GM12878 (cell line): ENCODE measurements around the gene ITPR3.

Experiments
- ATF2 ChIP-seq: IDR thresholded peaks from 2 replicates; pipeline ENCODE4 v1.6.1; 2012; ENCODE audit warnings: low read length, inconsistent platforms
- BCL11A ChIP-seq: IDR thresholded peaks from 2 replicates; pipeline ENCODE4 v1.6.1; 2011; ENCODE audit warnings: low read depth, low read length
- EZH2 ChIP-seq: IDR thresholded peaks from 2 replicates; pipeline ENCODE4 v1.6.1; 2012; ENCODE audit warnings: low read depth, mild to moderate bottlenecking, control low read depth, inconsistent platforms, low read length, borderline replicate concordance; ENCODE audit not compliant: control insufficient read depth
- GABPA ChIP-seq: IDR thresholded peaks from 2 replicates; pipeline ENCODE4 v1.6.1; 2014; ENCODE audit warnings: antibody characterized with exemption, low read depth, mild to moderate bottlenecking, inconsistent platforms
- MEF2A ChIP-seq: IDR thresholded peaks from 2 replicates; pipeline ENCODE4 v1.6.1; 2011; ENCODE audit warnings: low read depth, mild to moderate bottlenecking, low read length, moderate library complexity; ENCODE audit not compliant: insufficient read depth
- NKRF ChIP-seq: fragments of 450-650 bp; conservative IDR thresholded peaks from 2 replicates; pipeline ENCODE4 v1.6.1; 2017; ENCODE audit warnings: mild to moderate bottlenecking, moderate library complexity
- POLR2A ChIP-seq: IDR thresholded peaks from 2 replicates; pipeline ENCODE4 v1.6.1; 2011; ENCODE audit warnings: low read depth, mild to moderate bottlenecking, low read length
- POLR2AphosphoS2 ChIP-seq: IDR thresholded peaks from 2 replicates; pipeline ENCODE4 v1.6.1; 2011; ENCODE audit warnings: low read depth, mild to moderate bottlenecking, low read length, improper control_type of control experiment, moderate library complexity
- POLR2AphosphoS5 ChIP-seq: IDR thresholded peaks from 2 replicates; pipeline ENCODE4 v1.6.1; 2011; ENCODE audit warnings: mild to moderate bottlenecking, low read length, inconsistent platforms
- SKIL ChIP-seq: fragments of 450-650 bp; IDR thresholded peaks from 2 replicates; pipeline ENCODE4 v1.6.1; 2017; ENCODE audit warnings: mild to moderate bottlenecking, low read depth, inconsistent platforms; ENCODE audit not compliant: poor library complexity, severe bottlenecking
- TAF1 ChIP-seq: IDR thresholded peaks from 2 replicates; pipeline ENCODE4 v1.6.1; 2011; ENCODE audit warnings: mild to moderate bottlenecking, low read depth, low read length, borderline replicate concordance
- TF ChIP-seq, protein P1 (sequence below), 3 experiments: IDR thresholded peaks in 2 of 3; conservative IDR thresholded peaks in 1 of 3; 2 replicates each; pipeline ENCODE4 v1.5.1; 2011; ENCODE audit warnings: low read depth in 3 of 3, low read length in 3 of 3, mild to moderate bottlenecking in 3 of 3, control low read depth in 2 of 3, moderate library complexity in 2 of 3, inconsistent platforms in 1 of 3, mixed read lengths in 1 of 3; ENCODE audit not compliant: control insufficient read depth in 2 of 3, insufficient read depth in 1 of 3; ENCODE audit errors: extremely low read depth in 1 of 3

DNA sequence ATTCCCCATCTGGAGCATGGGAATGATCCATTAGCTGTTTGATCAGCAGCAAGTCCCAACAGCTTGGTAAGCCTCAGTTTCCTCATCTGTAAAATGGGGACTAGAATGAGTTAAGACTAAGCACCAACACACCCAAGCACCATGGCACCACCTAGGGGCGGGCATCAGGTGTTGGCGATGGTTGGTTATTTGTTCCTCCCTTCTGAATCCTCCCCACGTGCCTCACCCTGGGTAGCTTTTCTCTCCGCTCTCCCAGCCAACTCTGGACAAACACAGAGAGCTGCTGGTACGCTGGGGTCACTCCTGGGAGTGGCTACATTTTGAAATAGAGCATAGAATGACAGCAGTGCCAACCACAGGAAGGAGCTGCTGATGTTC lies 13.3 kb upstream of the ITPR3 start:
- TF ChIP-seq POLR2AphosphoS5 (no peak), BCL11A (no peak), POLR2A (no peak), MEF2A (no peak), TAF1 (no peak), ATF2 (no peak), SKIL (no peak), NKRF (no peak), POLR2AphosphoS2 (no peak), EZH2 (no peak), GABPA (no peak)
- TF ChIP-seq, protein P1, sequence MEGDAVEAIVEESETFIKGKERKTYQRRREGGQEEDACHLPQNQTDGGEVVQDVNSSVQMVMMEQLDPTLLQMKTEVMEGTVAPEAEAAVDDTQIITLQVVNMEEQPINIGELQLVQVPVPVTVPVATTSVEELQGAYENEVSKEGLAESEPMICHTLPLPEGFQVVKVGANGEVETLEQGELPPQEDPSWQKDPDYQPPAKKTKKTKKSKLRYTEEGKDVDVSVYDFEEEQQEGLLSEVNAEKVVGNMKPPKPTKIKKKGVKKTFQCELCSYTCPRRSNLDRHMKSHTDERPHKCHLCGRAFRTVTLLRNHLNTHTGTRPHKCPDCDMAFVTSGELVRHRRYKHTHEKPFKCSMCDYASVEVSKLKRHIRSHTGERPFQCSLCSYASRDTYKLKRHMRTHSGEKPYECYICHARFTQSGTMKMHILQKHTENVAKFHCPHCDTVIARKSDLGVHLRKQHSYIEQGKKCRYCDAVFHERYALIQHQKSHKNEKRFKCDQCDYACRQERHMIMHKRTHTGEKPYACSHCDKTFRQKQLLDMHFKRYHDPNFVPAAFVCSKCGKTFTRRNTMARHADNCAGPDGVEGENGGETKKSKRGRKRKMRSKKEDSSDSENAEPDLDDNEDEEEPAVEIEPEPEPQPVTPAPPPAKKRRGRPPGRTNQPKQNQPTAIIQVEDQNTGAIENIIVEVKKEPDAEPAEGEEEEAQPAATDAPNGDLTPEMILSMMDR (IDR thresholded peaks at IDR 0.05 in 2 of 3, conservative IDR thresholded peaks at IDR 0.05 in 1 of 3; ENCODE audit: control insufficient read depth in 2 of 3, extremely low read depth in 1 of 3, insufficient read depth in 1 of 3, low read depth in 3 of 3, low read length in 3 of 3), result peak; percentile 68 to 71 (median 69)
